ENCODE measurements around the gene SRR.

SRR gene

DNA sequence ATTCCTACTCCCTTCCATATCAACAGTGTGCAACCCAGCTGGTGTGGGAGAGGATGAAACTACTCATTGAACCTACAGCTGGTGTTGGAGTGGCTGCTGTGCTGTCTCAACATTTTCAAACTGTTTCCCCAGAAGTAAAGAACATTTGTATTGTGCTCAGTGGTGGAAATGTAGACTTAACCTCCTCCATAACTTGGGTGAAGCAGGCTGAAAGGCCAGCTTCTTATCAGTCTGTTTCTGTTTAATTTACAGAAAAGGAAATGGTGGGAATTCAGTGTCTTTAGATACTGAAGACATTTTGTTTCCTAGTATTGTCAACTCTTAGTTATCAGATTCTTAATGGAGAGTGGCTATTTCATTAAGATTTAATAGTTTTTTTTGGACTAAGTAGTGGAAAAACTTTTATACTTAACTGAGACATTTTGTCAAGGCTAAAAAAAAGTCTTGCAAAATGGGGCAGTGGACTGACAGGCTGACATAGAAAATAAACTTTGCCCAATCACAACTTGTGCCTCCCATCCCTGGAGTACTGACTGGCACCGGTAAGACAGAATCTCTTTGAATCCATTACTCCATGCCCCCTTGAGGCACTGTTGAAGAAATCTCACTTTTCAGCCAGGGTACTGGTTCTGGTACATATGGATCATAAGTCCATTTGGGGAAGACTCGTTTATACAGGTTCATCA is 20.0 kb downstream of the SRR start:
- Histone ChIP-seq H3K9me3 (ENCODE audit: control extremely low read depth in 1 of 5, control insufficient read depth in 4 of 5, insufficient read depth in 2 of 5, low read depth in 1 of 5, low read length in 4 of 5) (no peaks in the 10 kb centered on the region), H3K4me1 (ENCODE audit: control extremely low read depth in 1 of 4, control insufficient read depth in 4 of 4, insufficient read depth in 4 of 4, low read length in 3 of 4) (peaks cover 0 to 1% (median 0%) of the 10 kb centered on the region in 4 experiments), H3K27ac (ENCODE audit: insufficient read depth in 1 of 2, low read depth in 1 of 2, low read length in 2 of 2, poor library complexity in 1 of 2, severe bottlenecking in 2 of 2) (no peak overlapping the region), H3K27me3 (replicated peaks in 2 of 5; ENCODE audit: control insufficient read depth in 4 of 5, insufficient read depth in 5 of 5, low read length in 4 of 5) (no peaks in the 10 kb centered on the region), H3K36me3 (ENCODE audit: control insufficient read depth in 4 of 4, insufficient read depth in 4 of 4, low read length in 3 of 4) (peaks cover 20 to 66% (median 48%) of the 10 kb centered on the region in 4 experiments), H3K4me3 (ENCODE audit: control insufficient read depth in 1 of 7, extremely low read depth in 1 of 7, insufficient read depth in 4 of 7, low read depth in 2 of 7, low read length in 6 of 7) (no peak overlapping the region)
- ChIA-PET POLR2A (no interaction called here), CTCF (interaction anchor here (1.4 kb wide), 1 partner anchor 8 kb away, joined by 4 read pairs; no protein-coding TSS in a partner anchor)
- no peak for DNase-seq
- 92% methylated on average over 2 of the region's 2 CpGs for WGBS (ENCODE audit: insufficient coverage)

DNA sequence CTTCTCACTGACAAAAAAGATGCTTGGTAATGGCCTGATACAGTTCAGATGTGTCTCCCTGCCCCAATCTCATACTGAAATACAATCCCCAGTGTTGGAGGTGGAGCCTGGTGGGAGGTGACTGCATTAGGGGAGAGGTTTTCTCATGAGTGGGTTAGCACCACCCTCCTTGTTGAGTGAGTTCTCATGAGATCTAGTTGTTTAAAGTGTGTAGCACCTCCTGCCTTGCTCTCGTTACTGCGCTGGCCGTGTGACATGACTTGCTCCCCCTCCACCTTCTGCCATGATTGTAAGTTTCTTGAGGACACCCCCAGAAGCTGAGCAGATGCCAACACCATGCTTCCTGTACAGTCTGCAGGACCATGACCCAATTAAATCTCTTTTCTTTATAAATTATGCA is 27.6 kb downstream of the SRR start:
- ChIA-PET CTCF (interaction anchor here (0.9 to 1.1 kb wide), 3 partner anchors 16 to 28 kb away, joined by 3 read pairs; partner anchors contain the start of genes SMG6 and SRR), POLR2A (no interaction called here)
- Histone ChIP-seq H3K27ac (ENCODE audit: insufficient read depth in 1 of 2, low read depth in 1 of 2, low read length in 2 of 2, poor library complexity in 1 of 2, severe bottlenecking in 2 of 2) (no peak overlapping the region), H3K9me3 (ENCODE audit: control extremely low read depth in 1 of 5, control insufficient read depth in 4 of 5, insufficient read depth in 2 of 5, low read depth in 1 of 5, low read length in 4 of 5) (no peaks in the 10 kb centered on the region), H3K4me3 (ENCODE audit: control insufficient read depth in 1 of 7, extremely low read depth in 1 of 7, insufficient read depth in 4 of 7, low read depth in 2 of 7, low read length in 6 of 7) (no peak overlapping the region), H3K36me3 (ENCODE audit: control insufficient read depth in 4 of 4, insufficient read depth in 4 of 4, low read length in 3 of 4) (peaks cover 26 to 77% (median 59%) of the 10 kb centered on the region in 4 experiments), H3K27me3 (replicated peaks in 2 of 5; ENCODE audit: control insufficient read depth in 4 of 5, insufficient read depth in 5 of 5, low read length in 4 of 5) (no peaks in the 10 kb centered on the region), H3K4me1 (ENCODE audit: control extremely low read depth in 1 of 4, control insufficient read depth in 4 of 4, insufficient read depth in 4 of 4, low read length in 3 of 4) (peaks cover 9 to 16% (median 13%) of the 10 kb centered on the region in 4 experiments)
- WGBS (ENCODE audit: insufficient coverage), result 86% methylated on average over 3 of the region's 3 CpGs
- DNase-seq, result peak in 1 of 3 donors; percentile 30

DNA sequence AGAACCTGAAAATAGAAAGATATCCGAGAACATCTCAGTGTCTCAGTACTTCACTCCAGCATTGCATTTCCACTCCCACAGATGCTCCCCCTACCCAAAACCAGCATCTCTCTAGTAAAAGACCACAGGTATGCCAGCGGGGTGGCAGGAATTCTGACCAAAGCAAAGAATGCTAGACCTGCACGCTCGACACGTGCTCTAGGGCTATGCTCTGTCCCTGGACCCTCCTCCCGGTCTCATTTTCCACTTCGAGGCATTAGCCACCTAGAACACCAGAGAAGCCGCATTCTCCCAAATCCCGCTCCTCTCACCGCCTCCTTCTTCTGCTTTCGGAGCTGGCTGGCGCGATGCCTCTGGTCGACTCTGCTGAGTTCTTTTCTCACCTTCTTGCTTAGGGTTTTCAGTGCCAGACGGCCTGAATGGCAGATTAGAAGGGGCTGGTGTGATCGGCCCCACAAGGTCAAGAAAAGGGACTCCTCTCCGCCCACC is 32.0 kb downstream of the SRR start:
- H3K4me1 ChIP-seq (ENCODE audit: control extremely low read depth in 1 of 4, control insufficient read depth in 4 of 4, insufficient read depth in 4 of 4, low read length in 3 of 4), result peaks cover 9 to 30% (median 28%) of the 10 kb centered on the region in 4 experiments
- POLR2A ChIA-PET, result interaction anchor here (0.6 to 1.0 kb wide), 4 partner anchors 13 to 150 kb away, joined by 3 to 6 read pairs (median 4); partner anchors contain the start of genes SMG6 and SRR
- H3K36me3 ChIP-seq (ENCODE audit: control insufficient read depth in 4 of 4, insufficient read depth in 4 of 4, low read length in 3 of 4), result peaks cover 19 to 46% (median 34%) of the 10 kb centered on the region in 4 experiments
- H3K27ac ChIP-seq (ENCODE audit: insufficient read depth in 1 of 2, low read depth in 1 of 2, low read length in 2 of 2, poor library complexity in 1 of 2, severe bottlenecking in 2 of 2), result peak overlapping the region; percentile 35 to 83
- no peaks in the 10 kb centered on the region for H3K9me3 ChIP-seq (ENCODE audit: control extremely low read depth in 1 of 5, control insufficient read depth in 4 of 5, insufficient read depth in 2 of 5, low read depth in 1 of 5, low read length in 4 of 5)
- peak in 1 of 3 donors; percentile 6 for DNase-seq
- 3% methylated on average over 9 of the region's 17 CpGs for WGBS (ENCODE audit: insufficient coverage)
- peak overlapping the region; percentile 89 to 99 (median 96) for H3K4me3 ChIP-seq (ENCODE audit: control insufficient read depth in 1 of 7, extremely low read depth in 1 of 7, insufficient read depth in 4 of 7, low read depth in 2 of 7, low read length in 6 of 7)
- CTCF ChIA-PET, result interaction anchor here (1.4 to 4.2 kb wide), 4 partner anchors 13 to 80 kb away, joined by 4 to 20 read pairs (median 5); no protein-coding TSS in a partner anchor
- no peaks in the 10 kb centered on the region for H3K27me3 ChIP-seq (replicated peaks in 2 of 5; ENCODE audit: control insufficient read depth in 4 of 5, insufficient read depth in 5 of 5, low read length in 4 of 5)

- H3K9me3 ChIP-seq (ENCODE audit: control extremely low read depth in 1 of 5, control insufficient read depth in 4 of 5, insufficient read depth in 2 of 5, low read depth in 1 of 5, low read length in 4 of 5), result no peaks in the 10 kb centered on the region
- peak within 1 kb of the TSS; percentile 35 to 83 for H3K27ac ChIP-seq (ENCODE audit: insufficient read depth in 1 of 2, low read depth in 1 of 2, low read length in 2 of 2, poor library complexity in 1 of 2, severe bottlenecking in 2 of 2)
- under 1% methylated on average over 48 of the region's 48 CpGs for WGBS (ENCODE audit: insufficient coverage)
- POLR2A ChIA-PET, result interaction anchor here (0.6 to 1.0 kb wide), 4 partner anchors 12 to 120 kb away, joined by 3 to 6 read pairs (median 4); partner anchors contain the start of genes SMG6 and SRR
- no peaks in the 10 kb centered on the region for H3K27me3 ChIP-seq (replicated peaks in 2 of 5; ENCODE audit: control insufficient read depth in 4 of 5, insufficient read depth in 5 of 5, low read length in 4 of 5)
- CTCF ChIA-PET, result interaction anchor here (1.1 to 4.2 kb wide), 5 partner anchors 12 to 80 kb away, joined by 3 to 20 read pairs (median 4); no protein-coding TSS in a partner anchor
- peaks cover 9 to 30% (median 28%) of the 10 kb centered on the region in 4 experiments for H3K4me1 ChIP-seq (ENCODE audit: control extremely low read depth in 1 of 4, control insufficient read depth in 4 of 4, insufficient read depth in 4 of 4, low read length in 3 of 4)
- peak within 1 kb of the TSS; percentile 89 to 99 (median 96) for H3K4me3 ChIP-seq (ENCODE audit: control insufficient read depth in 1 of 7, extremely low read depth in 1 of 7, insufficient read depth in 4 of 7, low read depth in 2 of 7, low read length in 6 of 7)
- peak; percentile 81 to 88 (median 86) for DNase-seq
- H3K36me3 ChIP-seq (ENCODE audit: control insufficient read depth in 4 of 4, insufficient read depth in 4 of 4, low read length in 3 of 4), result peaks cover 18 to 44% (median 29%) of the 10 kb centered on the region in 4 experiments
Observed at GRCh38 chr17:2336215-2336851, 32.6 kb downstream of the SRR start, which contains the start of gene TSR1. Gene TSR1, minus strand, starts transcription at chr17:2336457. Its CDS starts 30 bp downstream, at chr17:2336427.

- Histone ChIP-seq H3K4me3 (ENCODE audit: control insufficient read depth in 1 of 7, extremely low read depth in 1 of 7, insufficient read depth in 4 of 7, low read depth in 2 of 7, low read length in 6 of 7) (peak within 1 kb of the TSS; percentile 89 to 99 (median 96)), H3K4me1 (ENCODE audit: control extremely low read depth in 1 of 4, control insufficient read depth in 4 of 4, insufficient read depth in 4 of 4, low read length in 3 of 4) (peaks cover 9 to 30% (median 28%) of the 10 kb centered on the region in 4 experiments), H3K36me3 (ENCODE audit: control insufficient read depth in 4 of 4, insufficient read depth in 4 of 4, low read length in 3 of 4) (peaks cover 14 to 43% (median 28%) of the 10 kb centered on the region in 4 experiments), H3K27ac (ENCODE audit: insufficient read depth in 1 of 2, low read depth in 1 of 2, low read length in 2 of 2, poor library complexity in 1 of 2, severe bottlenecking in 2 of 2) (peak within 1 kb of the TSS; percentile 35 to 83), H3K27me3 (replicated peaks in 2 of 5; ENCODE audit: control insufficient read depth in 4 of 5, insufficient read depth in 5 of 5, low read length in 4 of 5) (no peaks in the 10 kb centered on the region), H3K9me3 (ENCODE audit: control extremely low read depth in 1 of 5, control insufficient read depth in 4 of 5, insufficient read depth in 2 of 5, low read depth in 1 of 5, low read length in 4 of 5) (no peaks in the 10 kb centered on the region)
- DNase-seq, result peak; percentile 66 to 85 (median 78)
- ChIA-PET CTCF (interaction anchor here (1.1 to 4.2 kb wide), 6 partner anchors 11 to 92 kb away, joined by 3 to 20 read pairs (median 4); no protein-coding TSS in a partner anchor), POLR2A (interaction anchor here (0.8 kb wide), 1 partner anchor 114 kb away, joined by 3 read pairs; no protein-coding TSS in a partner anchor)
- WGBS (ENCODE audit: insufficient coverage), result under 1% methylated on average over 58 of the region's 77 CpGs
Observed at GRCh38 chr17:2336852-2337543, 33.2 kb downstream of the SRR start, which contains the start of gene SGSM2. Gene SGSM2, plus strand, starts transcription at chr17:2337501. Its CDS starts 188 bp downstream, at chr17:2337689.

DNA sequence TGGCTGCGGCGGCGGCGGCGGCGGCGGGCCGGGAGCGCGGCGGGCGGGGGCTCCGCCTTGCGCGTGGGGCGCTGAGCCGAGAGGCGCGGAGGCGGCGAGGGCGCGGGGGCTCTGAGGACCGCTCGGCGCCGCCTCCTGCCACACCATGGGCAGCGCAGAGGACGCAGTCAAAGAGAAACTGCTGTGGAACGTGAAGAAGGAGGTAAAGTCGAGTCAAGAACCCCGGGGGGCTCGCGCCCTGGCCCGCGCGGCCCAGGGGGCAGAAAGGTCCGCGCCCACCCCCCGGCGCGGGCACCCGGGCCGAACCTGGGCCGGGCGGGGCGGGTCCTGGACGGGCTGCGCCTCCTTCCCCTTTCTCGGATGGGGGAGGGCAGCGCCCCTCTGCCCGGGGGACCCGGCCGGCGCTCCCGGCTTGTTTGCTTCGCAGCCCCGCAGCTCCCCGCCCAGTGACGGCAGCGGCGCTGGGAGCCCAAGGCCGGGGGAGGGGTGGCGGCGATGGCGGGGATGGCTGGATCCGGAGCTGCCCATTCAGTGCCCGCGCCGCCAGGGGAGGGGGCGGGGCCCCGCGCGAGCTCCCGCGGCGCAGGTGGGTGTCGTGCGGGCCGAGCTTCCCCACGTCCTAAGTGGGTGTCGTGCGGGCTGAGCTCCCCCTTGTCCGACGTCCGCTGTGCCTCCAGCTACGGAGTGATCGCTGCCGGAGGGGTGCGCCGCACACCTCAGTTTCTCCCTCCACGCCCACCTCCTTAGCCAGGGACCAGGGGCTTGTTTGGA is 34.0 kb downstream of the SRR start:
- Histone ChIP-seq H3K4me1 (ENCODE audit: control extremely low read depth in 1 of 4, control insufficient read depth in 4 of 4, insufficient read depth in 4 of 4, low read length in 3 of 4) (peaks cover 9 to 30% (median 28%) of the 10 kb centered on the region in 4 experiments), H3K36me3 (ENCODE audit: control insufficient read depth in 4 of 4, insufficient read depth in 4 of 4, low read length in 3 of 4) (peaks cover 12 to 39% (median 25%) of the 10 kb centered on the region in 4 experiments), H3K9me3 (ENCODE audit: control extremely low read depth in 1 of 5, control insufficient read depth in 4 of 5, insufficient read depth in 2 of 5, low read depth in 1 of 5, low read length in 4 of 5) (no peaks in the 10 kb centered on the region), H3K27ac (ENCODE audit: insufficient read depth in 1 of 2, low read depth in 1 of 2, low read length in 2 of 2, poor library complexity in 1 of 2, severe bottlenecking in 2 of 2) (peak overlapping the region; percentile 33 to 71), H3K27me3 (replicated peaks in 2 of 5; ENCODE audit: control insufficient read depth in 4 of 5, insufficient read depth in 5 of 5, low read length in 4 of 5) (no peaks in the 10 kb centered on the region), H3K4me3 (ENCODE audit: control insufficient read depth in 1 of 7, extremely low read depth in 1 of 7, insufficient read depth in 4 of 7, low read depth in 2 of 7, low read length in 6 of 7) (peak overlapping the region; percentile 84 to 99 (median 96))
- DNase-seq, result peak; percentile 63 to 77 (median 69)
- CTCF ChIA-PET, result interaction anchor here (1.3 to 4.2 kb wide), 3 partner anchors 13 to 93 kb away, joined by 3 to 20 read pairs (median 5); no protein-coding TSS in a partner anchor
- POLR2A ChIA-PET, result interaction anchor here (1.1 kb wide), 1 partner anchor 15 kb away, joined by 3 read pairs; no protein-coding TSS in a partner anchor
- whole genome bisulfite sequencing (ENCODE audit: insufficient coverage), result under 1% methylated on average over 58 of the region's 92 CpGs

All from common myeloid progenitor, CD34-positive (primary cell).